GM12874 (cell line): ENCODE data around the gene RTP5.
A peak's percentile ranks its signal among the peaks of the same experiment; 100 is the strongest.

ENCODE experiments used
- CTCF ChIP-seq: IDR thresholded peaks from 2 replicates; pipeline ENCODE4 v1.5.1; 2011; ENCODE audit warnings: low read depth, mild to moderate bottlenecking, control low read depth, low read length, moderate library complexity; ENCODE audit not compliant: insufficient read depth

RTP5 gene

GRCh38 chr2:241874277-241874925 is 4.9 kb downstream of the RTP5 start:
- TF ChIP-seq CTCF, result no peak

- TF ChIP-seq CTCF, result peak; percentile 25; the same call in 1 of the 2 replicates
Measured at GRCh38 chr2:241875754-241876527, 6.4 kb downstream of the RTP5 start.

GRCh38 chr2:241876528-241877196 is 7.1 kb downstream of the RTP5 start:
- no peak for TF ChIP-seq CTCF

GRCh38 chr2:241877197-241877685 is 7.7 kb downstream of the RTP5 start:
- TF ChIP-seq CTCF, result no peak

GRCh38 chr2:241877989-241878970 is 8.8 kb downstream of the RTP5 start:
- peak; percentile 86 for TF ChIP-seq CTCF

GRCh38 chr2:241879326-241879725 is 9.8 kb downstream of the RTP5 start:
- TF ChIP-seq CTCF, result no peak
